WERI-Rb-1 (cell line): Measurements from ENCODE around the gene ORMDL3.

ENCODE experiments used
- DNase-seq: peaks from one replicate; pipeline ENCODE4 v3.0.0-alpha.2; 2020
- H3K27ac ChIP-seq: fragments of 250-450 bp; sonication (Bioruptor Pico); 2 replicates; pipeline ENCODE4 v1.5.1; 2020; ENCODE audit warnings: mild to moderate bottlenecking, moderate library complexity
- H3K27me3 ChIP-seq: fragments of 250-450 bp; sonication (Bioruptor Pico); 2 replicates; pipeline ENCODE4 v1.5.1; 2021; ENCODE audit warnings: mild to moderate bottlenecking, low read depth, moderate library complexity; ENCODE audit not compliant: insufficient read depth, severe bottlenecking
- H3K36me3 ChIP-seq: fragments of 250-450 bp; sonication (Bioruptor Pico); 2 replicates; pipeline ENCODE4 v1.5.1; 2020; ENCODE audit warnings: mild to moderate bottlenecking, moderate library complexity
- H3K4me3 ChIP-seq: 2 replicates; pipeline ENCODE4 v1.5.1; 2011; ENCODE audit warnings: low read depth, mild to moderate bottlenecking, control low read depth, low read length
- H3K9me3 ChIP-seq: fragments of 250-450 bp; sonication (Bioruptor Pico); 2 replicates; pipeline ENCODE4 v1.5.1; 2021; ENCODE audit warnings: mild to moderate bottlenecking, moderate library complexity; ENCODE audit not compliant: severe bottlenecking
- TF ChIP-seq, protein P1 (sequence below): IDR thresholded peaks from 2 replicates; pipeline ENCODE4 v1.5.1; 2011; ENCODE audit warnings: low read depth, mild to moderate bottlenecking, control low read depth, inconsistent platforms, low read length

ORMDL3 gene

DNA sequence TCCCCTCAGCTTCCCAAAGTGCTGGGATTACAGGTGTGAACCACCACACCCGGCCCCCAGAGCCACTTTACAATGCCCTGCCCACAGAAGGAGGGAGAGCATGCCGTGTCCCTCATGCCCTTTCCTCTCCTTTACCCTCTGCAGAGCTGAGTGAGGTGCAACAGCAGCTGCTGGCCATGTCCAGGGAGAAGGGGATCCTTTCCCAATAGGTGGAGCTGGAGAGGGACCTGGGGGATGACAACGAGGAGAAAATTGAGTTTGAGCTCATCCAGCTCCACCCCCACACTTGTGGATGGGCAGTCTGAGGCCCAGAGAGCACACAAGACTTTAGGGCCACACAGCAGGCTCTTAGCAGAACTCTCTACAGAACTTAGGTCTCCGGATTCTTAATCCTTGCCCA is 27.5 kb upstream of the ORMDL3 start:
- TF ChIP-seq, protein P1, sequence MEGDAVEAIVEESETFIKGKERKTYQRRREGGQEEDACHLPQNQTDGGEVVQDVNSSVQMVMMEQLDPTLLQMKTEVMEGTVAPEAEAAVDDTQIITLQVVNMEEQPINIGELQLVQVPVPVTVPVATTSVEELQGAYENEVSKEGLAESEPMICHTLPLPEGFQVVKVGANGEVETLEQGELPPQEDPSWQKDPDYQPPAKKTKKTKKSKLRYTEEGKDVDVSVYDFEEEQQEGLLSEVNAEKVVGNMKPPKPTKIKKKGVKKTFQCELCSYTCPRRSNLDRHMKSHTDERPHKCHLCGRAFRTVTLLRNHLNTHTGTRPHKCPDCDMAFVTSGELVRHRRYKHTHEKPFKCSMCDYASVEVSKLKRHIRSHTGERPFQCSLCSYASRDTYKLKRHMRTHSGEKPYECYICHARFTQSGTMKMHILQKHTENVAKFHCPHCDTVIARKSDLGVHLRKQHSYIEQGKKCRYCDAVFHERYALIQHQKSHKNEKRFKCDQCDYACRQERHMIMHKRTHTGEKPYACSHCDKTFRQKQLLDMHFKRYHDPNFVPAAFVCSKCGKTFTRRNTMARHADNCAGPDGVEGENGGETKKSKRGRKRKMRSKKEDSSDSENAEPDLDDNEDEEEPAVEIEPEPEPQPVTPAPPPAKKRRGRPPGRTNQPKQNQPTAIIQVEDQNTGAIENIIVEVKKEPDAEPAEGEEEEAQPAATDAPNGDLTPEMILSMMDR: peak; percentile 12; the same call in 1 of the 2 replicates
- H3K36me3 ChIP-seq: no peaks in the 10 kb centered on the region
- no peak overlapping the region for H3K4me3 ChIP-seq
- H3K27ac ChIP-seq: no peak overlapping the region
- H3K9me3 ChIP-seq: peaks cover 3% of the 10 kb centered on the region
- peak; percentile 27 for DNase-seq
- no peaks in the 10 kb centered on the region for H3K27me3 ChIP-seq

DNA sequence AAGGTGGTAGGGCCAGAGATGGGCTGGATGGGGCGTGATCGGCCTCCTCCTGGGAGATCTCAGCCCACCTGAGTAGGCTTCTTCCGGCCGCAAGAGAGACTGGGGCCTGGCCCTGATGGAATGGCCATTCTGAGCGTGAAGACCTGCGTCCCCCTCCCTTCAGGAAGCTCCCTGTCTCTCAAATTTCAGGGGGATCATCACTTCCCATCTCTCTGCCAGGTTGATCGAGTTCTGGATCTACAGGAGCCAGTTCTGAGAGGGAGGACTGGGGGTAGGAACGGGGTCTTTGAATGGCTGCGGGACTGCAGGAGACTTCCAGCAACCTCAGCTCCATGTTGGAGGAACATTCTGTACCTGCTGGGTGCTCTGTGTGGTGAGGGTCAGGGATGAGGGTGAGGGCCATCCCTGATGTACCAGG is 26.1 kb upstream of the ORMDL3 start:
- Histone ChIP-seq H3K36me3 (no peaks in the 10 kb centered on the region), H3K9me3 (peaks cover 3% of the 10 kb centered on the region), H3K27ac (peak overlapping the region; percentile 43)

DNA sequence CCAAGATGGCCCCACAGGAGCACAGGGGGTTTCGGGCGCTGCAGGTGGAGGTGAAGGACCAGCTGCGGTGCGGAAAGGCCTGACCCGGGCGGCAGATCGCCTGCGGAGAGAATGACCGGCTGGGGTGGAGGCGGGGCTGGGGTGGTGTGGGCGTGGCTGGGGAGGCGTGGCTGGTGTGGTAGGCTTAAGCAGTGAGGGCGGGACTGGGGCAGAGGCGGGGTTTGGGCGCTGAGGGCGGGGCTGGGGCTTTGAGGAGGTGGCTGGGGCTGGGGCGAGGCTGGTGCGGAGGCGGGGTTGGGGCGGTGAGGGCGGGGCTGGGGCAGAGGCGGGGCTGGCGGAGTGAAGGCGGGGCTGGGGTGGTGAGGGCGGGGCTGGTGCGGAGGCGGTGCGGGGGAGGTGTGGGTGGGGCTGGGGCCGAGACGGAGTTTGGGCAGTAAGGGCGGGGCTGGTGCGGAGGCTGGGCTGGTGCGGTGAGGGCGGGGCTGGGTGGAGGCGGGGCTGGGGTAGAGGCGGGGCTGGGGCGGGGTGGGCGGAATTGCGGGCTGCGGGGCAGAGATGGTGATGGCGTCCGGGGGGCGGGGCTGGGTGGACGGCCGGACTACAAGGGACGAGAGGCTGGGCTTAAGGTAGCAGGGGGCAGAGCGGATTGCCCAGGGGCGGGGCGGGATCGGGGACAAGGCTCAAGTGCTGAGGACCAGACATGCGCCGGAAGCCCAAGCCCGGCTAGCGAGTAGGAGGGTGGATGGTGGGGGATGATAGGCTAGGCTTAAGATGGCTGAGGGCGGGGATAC is 25.5 kb upstream of the ORMDL3 start:
- H3K36me3 ChIP-seq: no peaks in the 10 kb centered on the region
- peak; percentile 97 for DNase-seq
- TF ChIP-seq, protein P1: no peak
- H3K9me3 ChIP-seq: peaks cover 3% of the 10 kb centered on the region
- peak overlapping the region; percentile 34 for H3K4me3 ChIP-seq
- H3K27ac ChIP-seq: no peak overlapping the region; the same call in 1 of the 2 replicates
- H3K27me3 ChIP-seq: no peaks in the 10 kb centered on the region

More for the DNA sequence above, 26.1 kb upstream of the ORMDL3 start:
- peak overlapping the region; percentile 34 for H3K4me3 ChIP-seq
- no peak for DNase-seq
- H3K27me3 ChIP-seq: no peaks in the 10 kb centered on the region
- TF ChIP-seq, protein P1: no peak

DNA sequence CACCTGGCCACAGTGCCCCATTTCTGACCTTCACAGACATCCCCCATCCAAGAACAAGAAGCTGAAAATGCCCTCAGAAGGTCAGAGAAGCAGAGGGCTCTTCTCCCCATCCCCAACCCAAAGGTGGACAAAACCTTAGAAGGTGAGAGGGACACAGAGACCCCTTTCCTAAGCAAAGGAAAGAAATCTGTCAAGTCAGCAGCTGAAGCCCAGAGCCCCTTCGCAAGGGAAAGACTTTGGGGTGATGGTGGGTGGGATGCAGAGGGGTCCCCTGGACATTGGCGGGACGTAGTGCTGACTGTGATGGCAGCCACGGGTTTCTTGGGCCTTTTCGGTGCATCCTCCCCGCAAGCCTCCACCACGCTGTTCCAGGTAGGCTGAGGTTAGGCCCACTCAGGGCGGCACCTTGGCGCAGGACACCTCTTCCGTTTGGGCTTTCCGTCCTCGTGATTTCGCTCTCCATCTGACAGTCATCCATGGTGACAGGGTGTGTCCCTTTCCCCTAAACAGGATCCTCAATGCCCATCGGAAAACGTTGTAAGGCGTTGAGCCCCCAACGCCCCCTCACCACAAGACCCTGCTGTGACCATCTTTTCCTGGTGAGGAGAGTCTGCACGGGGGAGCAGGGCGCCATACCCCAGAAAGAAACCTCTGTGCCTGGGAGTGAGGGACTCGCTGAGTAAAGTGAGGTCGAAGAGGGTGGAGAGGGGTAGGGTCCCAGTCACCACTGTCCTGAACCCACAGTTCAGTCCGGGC is 24.7 kb upstream of the ORMDL3 start:
- Histone ChIP-seq H3K27me3 (no peaks in the 10 kb centered on the region), H3K4me3 (no peak overlapping the region), H3K9me3 (peaks cover 3% of the 10 kb centered on the region), H3K27ac (no peak overlapping the region), H3K36me3 (no peaks in the 10 kb centered on the region)
- DNase-seq: no peak
- TF ChIP-seq, protein P1: no peak

DNA sequence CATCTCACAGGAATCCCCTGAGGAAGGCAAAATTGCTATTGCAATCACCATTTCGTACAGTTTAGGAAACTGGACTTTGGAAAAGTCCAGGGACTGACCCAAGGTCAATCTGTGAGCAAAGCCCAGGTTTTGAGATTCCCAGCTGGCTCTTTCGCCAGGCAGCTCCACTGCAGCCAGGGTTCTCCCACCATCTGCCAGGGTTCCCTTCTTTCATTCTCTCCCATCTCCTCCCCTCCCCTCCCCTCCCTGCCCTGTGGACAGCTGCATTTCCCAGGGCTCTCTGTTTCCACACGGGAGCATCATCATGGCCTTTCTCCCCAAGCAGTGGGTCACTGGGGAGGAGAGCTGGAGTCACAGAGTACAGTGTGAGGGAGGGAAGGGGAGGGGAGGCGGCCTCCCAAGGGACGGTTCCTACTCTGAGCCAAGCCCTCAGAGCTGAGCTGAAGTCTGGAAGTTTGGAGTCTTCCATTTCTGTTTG is 23.5 kb upstream of the ORMDL3 start:
- Histone ChIP-seq H3K27ac (no peak overlapping the region), H3K9me3 (peaks cover 3% of the 10 kb centered on the region), H3K4me3 (no peak overlapping the region), H3K27me3 (no peaks in the 10 kb centered on the region), H3K36me3 (no peaks in the 10 kb centered on the region)
- DNase-seq: peak; percentile 36
- TF ChIP-seq, protein P1: no peak
